Upper lobe of right lung (tissue), 1 donor: ENCODE data around the gene S100G. TPM values are rescaled to one million over a fixed set of nuclear protein-coding genes. Genes with fewer than 3 reads are reported as not detected.

Source experiments
- ATAC-seq: fragments of 200-7000 bp; cut with Tn5 transposase; one replicate; pipeline ENCODE4 v1.9.1; 2020; ENCODE audit warnings: mild to moderate bottlenecking, moderate library complexity
- DNase-seq: peaks from one replicate; pipeline ENCODE4 v3.0.0-alpha.2; 2020
- H3K27ac ChIP-seq: fragments of 200-600 bp; one replicate; pipeline ENCODE4 v1.8.0; 2022
- H3K27me3 ChIP-seq: fragments of 200-600 bp; one replicate; pipeline ENCODE4 v1.8.0; 2022; ENCODE audit warnings: mild to moderate bottlenecking
- H3K36me3 ChIP-seq: fragments of 200-600 bp; one replicate; pipeline ENCODE4 v1.8.0; 2022
- H3K4me1 ChIP-seq: fragments of 200-600 bp; one replicate; pipeline ENCODE4 v1.8.0; 2022
- H3K4me3 ChIP-seq: fragments of 200-600 bp; one replicate; pipeline ENCODE4 v1.8.0; 2022; ENCODE audit warnings: mild to moderate bottlenecking
- H3K9me3 ChIP-seq: fragments of 200-600 bp; one replicate; pipeline ENCODE4 v1.8.0; 2022
- intact Hi-C: fragments of 100-400 bp; cut with DNase I; formaldehyde crosslinking; loops from one replicate; pipeline ENCODE4 v1.11.0; 2022
- total RNA-seq: library from RNA; stranded (reverse); fragmentation: NEBNext Ultra II Directional; extraction: Animal tissue kit (Norgen Biotek cat#: 25700); gene quantifications from one replicate; pipeline ENCODE4 v1.2.1, GENCODE V29; 2021
- TF ChIP-seq, protein P1 (sequence below): fragments of 200-600 bp; IDR thresholded peaks from one replicate; pipeline ENCODE4 v1.8.0; 2022; ENCODE audit warnings: antibody characterized with exemption
- donor health status: DM: no; HTN: yes; CAD: no; lungs with severe emphysema.

The S100G gene
- total RNA-seq, 1 donor from 2014 or later, result not detected

DNA sequence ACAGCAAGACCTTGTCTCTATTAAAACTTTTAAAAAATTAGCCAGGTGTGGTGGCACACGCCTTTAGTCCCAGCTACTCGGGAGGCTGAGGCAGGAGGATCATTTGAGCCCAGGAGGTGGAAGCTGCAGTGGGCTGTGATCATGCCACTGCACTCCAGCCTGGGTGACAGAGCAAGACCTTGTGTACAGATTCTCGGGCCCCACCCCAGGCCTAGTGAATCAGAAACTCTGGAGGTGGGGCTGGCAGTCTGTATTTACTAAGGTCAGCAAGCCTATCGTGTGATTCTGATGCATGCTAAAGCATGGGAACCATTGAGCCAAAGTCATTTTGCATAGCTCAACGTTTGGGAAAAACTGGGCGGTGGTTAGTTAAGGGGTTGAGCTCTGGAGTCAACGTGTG lies 3.5 kb downstream of the S100G start:
- Histone ChIP-seq H3K9me3 (no peaks in the 10 kb centered on the region), H3K4me1 (no peaks in the 10 kb centered on the region), H3K27ac (no peak overlapping the region), H3K36me3 (no peaks in the 10 kb centered on the region), H3K27me3 (no peaks in the 10 kb centered on the region), H3K4me3 (no peak overlapping the region)
- TF ChIP-seq, protein P1, sequence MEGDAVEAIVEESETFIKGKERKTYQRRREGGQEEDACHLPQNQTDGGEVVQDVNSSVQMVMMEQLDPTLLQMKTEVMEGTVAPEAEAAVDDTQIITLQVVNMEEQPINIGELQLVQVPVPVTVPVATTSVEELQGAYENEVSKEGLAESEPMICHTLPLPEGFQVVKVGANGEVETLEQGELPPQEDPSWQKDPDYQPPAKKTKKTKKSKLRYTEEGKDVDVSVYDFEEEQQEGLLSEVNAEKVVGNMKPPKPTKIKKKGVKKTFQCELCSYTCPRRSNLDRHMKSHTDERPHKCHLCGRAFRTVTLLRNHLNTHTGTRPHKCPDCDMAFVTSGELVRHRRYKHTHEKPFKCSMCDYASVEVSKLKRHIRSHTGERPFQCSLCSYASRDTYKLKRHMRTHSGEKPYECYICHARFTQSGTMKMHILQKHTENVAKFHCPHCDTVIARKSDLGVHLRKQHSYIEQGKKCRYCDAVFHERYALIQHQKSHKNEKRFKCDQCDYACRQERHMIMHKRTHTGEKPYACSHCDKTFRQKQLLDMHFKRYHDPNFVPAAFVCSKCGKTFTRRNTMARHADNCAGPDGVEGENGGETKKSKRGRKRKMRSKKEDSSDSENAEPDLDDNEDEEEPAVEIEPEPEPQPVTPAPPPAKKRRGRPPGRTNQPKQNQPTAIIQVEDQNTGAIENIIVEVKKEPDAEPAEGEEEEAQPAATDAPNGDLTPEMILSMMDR, result no peak
- no peak for DNase-seq
- intact Hi-C loops, result no loop called here
- ATAC-seq, result no peak

DNA sequence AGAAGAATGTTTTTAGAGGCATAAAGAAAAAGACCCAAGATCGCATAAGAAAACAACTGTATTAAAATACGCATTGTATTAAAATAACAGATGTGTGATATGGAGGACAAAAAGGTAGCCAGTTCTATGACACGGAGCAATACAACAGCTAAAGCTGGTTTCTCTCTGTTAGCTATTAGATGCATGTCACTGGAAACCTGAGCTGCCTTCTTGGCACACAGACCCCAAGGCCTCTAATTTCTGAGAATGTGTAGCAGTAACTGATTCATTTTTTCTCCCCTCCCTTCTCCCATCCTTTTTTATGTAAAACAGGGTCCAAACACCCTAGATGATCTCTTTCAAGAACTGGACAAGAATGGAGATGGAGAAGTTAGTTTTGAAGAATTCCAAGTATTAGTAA lies 4.1 kb downstream of the S100G start:
- Histone ChIP-seq H3K27ac (no peak overlapping the region), H3K4me3 (no peak overlapping the region), H3K9me3 (no peaks in the 10 kb centered on the region), H3K4me1 (no peaks in the 10 kb centered on the region), H3K36me3 (no peaks in the 10 kb centered on the region), H3K27me3 (no peaks in the 10 kb centered on the region)
- intact Hi-C loops, result no loop called here
- TF ChIP-seq, protein P1, result no peak
- DNase-seq (no peak), ATAC-seq (no peak)

DNA sequence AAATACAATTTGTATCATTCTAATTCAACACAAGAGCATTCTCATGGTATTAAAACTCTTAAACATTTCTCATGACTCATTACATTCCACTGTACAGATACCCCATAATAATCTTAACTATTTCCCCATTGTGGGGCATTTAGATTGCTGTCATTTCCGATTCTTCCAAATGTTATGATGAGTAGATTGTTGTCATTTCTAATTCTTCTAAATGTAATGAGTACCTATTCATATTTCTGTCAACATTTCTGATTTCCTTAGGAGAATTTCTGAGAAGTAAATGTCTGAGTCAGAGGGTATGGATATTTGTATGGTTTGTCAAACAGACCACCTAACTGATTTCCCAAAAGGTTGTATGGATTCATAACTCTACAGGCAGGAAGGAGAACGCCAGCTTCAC lies 8.3 kb downstream of the S100G start:
- no peaks in the 10 kb centered on the region for H3K36me3 ChIP-seq
- H3K9me3 ChIP-seq, result no peaks in the 10 kb centered on the region
- no peak overlapping the region for H3K27ac ChIP-seq
- ATAC-seq, result no peak
- intact Hi-C loops, result no loop called here
- H3K27me3 ChIP-seq, result no peaks in the 10 kb centered on the region
- DNase-seq, result no peak
- TF ChIP-seq, protein P1, result no peak
- no peaks in the 10 kb centered on the region for H3K4me1 ChIP-seq
- no peak overlapping the region for H3K4me3 ChIP-seq

DNA sequence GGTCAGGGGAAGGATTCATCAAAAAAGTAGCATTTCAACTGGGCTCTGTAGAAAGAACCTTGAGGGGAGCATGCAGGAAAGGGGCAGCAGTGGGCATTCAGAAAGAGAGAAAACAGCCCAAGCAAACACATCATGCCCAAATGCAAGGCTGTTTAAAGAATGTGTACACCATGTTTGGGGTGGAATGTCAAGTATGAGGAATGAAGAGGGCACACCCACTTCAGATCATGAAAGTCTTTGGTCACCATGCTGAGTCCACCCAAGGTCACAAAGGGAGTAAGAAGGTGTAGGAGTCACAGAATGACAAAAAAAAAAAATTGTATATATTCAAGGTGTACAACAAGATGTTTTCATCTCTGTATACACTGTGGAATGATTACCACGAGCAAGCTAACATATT lies 9.4 kb downstream of the S100G start:
- Histone ChIP-seq H3K27ac (no peak overlapping the region), H3K27me3 (no peaks in the 10 kb centered on the region), H3K36me3 (no peaks in the 10 kb centered on the region), H3K4me3 (no peak overlapping the region), H3K4me1 (no peaks in the 10 kb centered on the region), H3K9me3 (no peaks in the 10 kb centered on the region)
- TF ChIP-seq, protein P1, result no peak
- intact Hi-C loops, result no loop called here
- DNase-seq, result no peak
- no peak for ATAC-seq

DNA sequence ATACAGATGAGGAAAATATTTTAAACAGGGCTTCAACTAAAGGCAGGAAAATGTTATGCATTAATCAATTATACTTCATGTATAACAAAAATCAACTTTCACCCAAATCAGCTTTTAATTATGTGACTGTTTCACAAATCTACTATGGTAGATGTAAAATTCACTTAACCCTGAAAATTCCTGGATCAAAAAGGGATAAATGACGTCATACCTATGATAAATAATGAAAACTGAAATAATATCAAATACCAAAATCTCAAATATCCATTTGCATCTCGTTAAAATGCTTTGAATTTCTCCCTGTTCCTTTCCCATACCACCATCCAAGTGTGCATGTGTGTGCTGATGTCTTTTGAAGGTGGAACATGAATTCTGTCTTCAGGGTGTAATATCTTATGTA lies 11.5 kb downstream of the S100G start:
- TF ChIP-seq, protein P1, result no peak
- peaks cover 5% of the 10 kb centered on the region for H3K36me3 ChIP-seq
- H3K4me3 ChIP-seq, result no peak overlapping the region
- ATAC-seq, result no peak
- no peak for DNase-seq
- H3K27ac ChIP-seq, result no peak overlapping the region
- no peaks in the 10 kb centered on the region for H3K9me3 ChIP-seq
- H3K4me1 ChIP-seq, result no peaks in the 10 kb centered on the region
- H3K27me3 ChIP-seq, result no peaks in the 10 kb centered on the region
- intact Hi-C loops, result no loop called here

DNA sequence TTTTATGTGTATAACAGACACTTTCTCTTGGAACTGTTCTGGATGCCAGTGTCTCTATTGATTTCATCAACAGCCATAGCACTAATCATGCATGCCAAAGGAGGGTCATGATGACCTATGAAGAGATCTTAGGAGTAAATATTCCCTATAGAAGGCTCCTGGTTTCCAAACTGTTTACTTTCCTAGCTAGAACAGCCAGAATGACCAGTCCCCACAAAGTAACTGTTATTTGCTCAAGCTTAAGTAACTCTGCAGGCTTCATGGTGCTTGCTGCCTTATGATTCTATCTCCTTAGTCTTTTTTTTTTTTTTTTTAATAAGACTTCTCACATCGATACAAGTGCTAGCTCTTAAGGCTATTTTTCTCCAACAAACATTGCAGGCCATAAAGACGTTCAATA lies 12.4 kb downstream of the S100G start:
- DNase-seq, result no peak
- Histone ChIP-seq H3K27ac (no peak overlapping the region), H3K9me3 (no peaks in the 10 kb centered on the region), H3K4me3 (no peak overlapping the region), H3K4me1 (no peaks in the 10 kb centered on the region), H3K27me3 (no peaks in the 10 kb centered on the region), H3K36me3 (peaks cover 6% of the 10 kb centered on the region)
- intact Hi-C loops, result no loop called here
- ATAC-seq, result no peak
- TF ChIP-seq, protein P1, result no peak
